Liver (tissue), 3 donors: Measurements from ENCODE around the gene P3H4.

Source experiments
- CTCF ChIP-seq: fragments of 150-350 bp; IDR thresholded peaks from 2 replicates; pipeline ENCODE4 v1.5.1; 2017; ENCODE audit warnings: improper control_type of control experiment, low read depth, low read length; ENCODE audit not compliant: missing input control
- GABPA ChIP-seq, 2 donors: IDR thresholded peaks in 1 of 2; conservative IDR thresholded peaks in 1 of 2; 2 replicates each; pipeline ENCODE4 v1.6.1; 2016; ENCODE audit warnings: antibody characterized with exemption in 2 of 2, mild to moderate bottlenecking in 1 of 2, moderate library complexity in 1 of 2
- JUND ChIP-seq, 2 donors: IDR thresholded peaks; 2 replicates each; pipeline ENCODE4 v1.6.1; 2016; ENCODE audit warnings: antibody characterized with exemption in 2 of 2
- RXRA ChIP-seq, 2 donors: IDR thresholded peaks; 2 replicates each; pipeline ENCODE4 v1.6.1; 2017 to 2018; ENCODE audit warnings: antibody characterized with exemption in 2 of 2, mild to moderate bottlenecking in 1 of 2
- SP1 ChIP-seq: IDR thresholded peaks from 2 replicates; pipeline ENCODE4 v1.6.1; 2018; ENCODE audit warnings: antibody characterized with exemption, mild to moderate bottlenecking
- YY1 ChIP-seq: IDR thresholded peaks from 2 replicates; pipeline ENCODE4 v1.6.1; 2016; ENCODE audit warnings: antibody characterized with exemption, mild to moderate bottlenecking
- donor health status: healthy.
- donor health status: healthy.

GRCh38 chr17:41779954-41780353, 31.8 kb downstream of the P3H4 start:
- no peak for TF ChIP-seq CTCF
- no peak for TF ChIP-seq RXRA (IDR thresholded peaks at IDR 0.05)
- TF ChIP-seq JUND (IDR thresholded peaks at IDR 0.05) = no peak
- no peak for TF ChIP-seq YY1
- TF ChIP-seq GABPA (IDR thresholded peaks at IDR 0.05 in 1 of 2, conservative IDR thresholded peaks at IDR 0.05 in 1 of 2) = no peak
- TF ChIP-seq SP1 = no peak
